ENCODE results near the gene SH3BP5. TPM values are rescaled to one million over a fixed set of nuclear protein-coding genes. Genes with fewer than 3 reads are reported as not detected.
A peak's percentile ranks its signal among the peaks of the same experiment; 100 is the strongest.

SH3BP5 gene
- total RNA-seq, 1 donor from 2014 or later, result 24.0 TPM

DNA sequence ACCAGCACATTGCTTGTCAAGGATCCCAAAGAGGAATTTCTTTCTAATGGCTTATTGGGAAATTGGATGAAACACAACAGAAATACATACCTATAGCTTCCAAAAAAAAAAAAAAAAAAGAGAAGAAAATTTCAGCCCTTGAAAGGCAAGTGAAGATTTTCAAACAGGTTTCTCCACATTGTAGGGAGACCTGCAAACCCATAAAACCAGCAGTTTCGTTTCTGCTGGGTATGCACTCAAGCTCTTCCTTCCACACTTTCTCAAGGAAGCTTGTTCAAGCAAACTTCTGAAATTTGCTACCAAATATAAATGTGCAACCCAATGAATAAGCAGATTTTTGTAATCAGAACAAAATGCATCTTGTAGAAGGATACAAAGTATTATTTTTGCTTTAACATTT lies 15.9 kb upstream of the SH3BP5 start:
- H3K4me3 ChIP-seq (ENCODE audit: low read length in 3 of 3), result no peak overlapping the region
- H3K9me3 ChIP-seq (ENCODE audit: control insufficient read depth in 3 of 3, low read length in 3 of 3), result peaks cover 0 to 5% (median 0%) of the 10 kb centered on the region in 3 donors
- H3K36me3 ChIP-seq (ENCODE audit: control insufficient read depth in 3 of 3, insufficient read depth in 3 of 3, low read length in 3 of 3), result no peaks in the 10 kb centered on the region
- H3K27ac ChIP-seq (ENCODE audit: low read depth, low read length), result no peak overlapping the region
- H3K9ac ChIP-seq (ENCODE audit: low read depth in 1 of 3, low read length in 3 of 3), result no peak overlapping the region
- peaks cover 13 to 18% (median 16%) of the 10 kb centered on the region in 3 donors for H3K4me1 ChIP-seq (ENCODE audit: control insufficient read depth in 3 of 3, insufficient read depth in 3 of 3, low read length in 3 of 3)
- H3K27me3 ChIP-seq (ENCODE audit: control insufficient read depth in 3 of 3, insufficient read depth in 3 of 3, low read length in 3 of 3), result no peaks in the 10 kb centered on the region

DNA sequence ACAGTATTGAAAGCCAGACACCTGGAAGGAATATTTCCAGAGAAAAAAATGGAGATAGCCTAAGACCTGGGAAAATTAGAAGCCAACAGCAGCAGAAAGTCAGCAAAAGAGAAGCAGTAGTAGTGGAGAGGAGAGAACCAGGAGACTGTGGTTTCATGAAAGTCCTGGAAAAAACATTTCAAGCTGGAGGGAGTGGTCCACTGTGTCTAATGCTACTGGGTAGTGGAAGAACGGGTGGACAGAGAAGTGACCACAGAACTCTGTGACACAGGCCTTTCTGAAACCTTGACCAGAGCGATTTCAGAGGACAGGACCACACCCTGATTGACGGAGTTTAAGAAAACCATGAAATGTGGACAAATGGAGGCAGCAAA lies 15.3 kb upstream of the SH3BP5 start:
- peaks cover 13 to 18% (median 16%) of the 10 kb centered on the region in 3 donors for H3K4me1 ChIP-seq (ENCODE audit: control insufficient read depth in 3 of 3, insufficient read depth in 3 of 3, low read length in 3 of 3)
- H3K27me3 ChIP-seq (ENCODE audit: control insufficient read depth in 3 of 3, insufficient read depth in 3 of 3, low read length in 3 of 3), result no peaks in the 10 kb centered on the region
- no peak overlapping the region for H3K4me3 ChIP-seq (ENCODE audit: low read length in 3 of 3)
- peaks cover 0 to 5% (median 0%) of the 10 kb centered on the region in 3 donors for H3K9me3 ChIP-seq (ENCODE audit: control insufficient read depth in 3 of 3, low read length in 3 of 3)
- H3K36me3 ChIP-seq (ENCODE audit: control insufficient read depth in 3 of 3, insufficient read depth in 3 of 3, low read length in 3 of 3), result no peaks in the 10 kb centered on the region
- no peak overlapping the region for H3K27ac ChIP-seq (ENCODE audit: low read depth, low read length)
- no peak overlapping the region for H3K9ac ChIP-seq (ENCODE audit: low read depth in 1 of 3, low read length in 3 of 3)

GRCh38 chr3:15347063-15347736 lies 14.8 kb upstream of the SH3BP5 start:
- Histone ChIP-seq H3K9me3 (ENCODE audit: control insufficient read depth in 3 of 3, low read length in 3 of 3) (peaks cover 0 to 5% (median 0%) of the 10 kb centered on the region in 3 donors), H3K4me3 (ENCODE audit: low read length in 3 of 3) (no peak overlapping the region), H3K4me1 (ENCODE audit: control insufficient read depth in 3 of 3, insufficient read depth in 3 of 3, low read length in 3 of 3) (peaks cover 13 to 18% (median 16%) of the 10 kb centered on the region in 3 donors), H3K27me3 (ENCODE audit: control insufficient read depth in 3 of 3, insufficient read depth in 3 of 3, low read length in 3 of 3) (no peaks in the 10 kb centered on the region), H3K36me3 (ENCODE audit: control insufficient read depth in 3 of 3, insufficient read depth in 3 of 3, low read length in 3 of 3) (no peaks in the 10 kb centered on the region), H3K9ac (ENCODE audit: low read depth in 1 of 3, low read length in 3 of 3) (no peak overlapping the region), H3K27ac (ENCODE audit: low read depth, low read length) (no peak overlapping the region)

GRCh38 chr3:15346516-15346915 lies 14.1 kb upstream of the SH3BP5 start:
- Histone ChIP-seq H3K9me3 (ENCODE audit: control insufficient read depth in 3 of 3, low read length in 3 of 3) (peaks cover 0 to 4% (median 0%) of the 10 kb centered on the region in 3 donors), H3K27me3 (ENCODE audit: control insufficient read depth in 3 of 3, insufficient read depth in 3 of 3, low read length in 3 of 3) (no peaks in the 10 kb centered on the region), H3K27ac (ENCODE audit: low read depth, low read length) (no peak overlapping the region), H3K4me1 (ENCODE audit: control insufficient read depth in 3 of 3, insufficient read depth in 3 of 3, low read length in 3 of 3) (peaks cover 13 to 18% (median 16%) of the 10 kb centered on the region in 3 donors), H3K4me3 (ENCODE audit: low read length in 3 of 3) (no peak overlapping the region), H3K9ac (ENCODE audit: low read depth in 1 of 3, low read length in 3 of 3) (no peak overlapping the region), H3K36me3 (ENCODE audit: control insufficient read depth in 3 of 3, insufficient read depth in 3 of 3, low read length in 3 of 3) (no peaks in the 10 kb centered on the region)

GRCh38 chr3:15345608-15346137 lies 13.3 kb upstream of the SH3BP5 start:
- Histone ChIP-seq H3K4me3 (ENCODE audit: low read length in 3 of 3) (no peak overlapping the region), H3K27me3 (ENCODE audit: control insufficient read depth in 3 of 3, insufficient read depth in 3 of 3, low read length in 3 of 3) (no peaks in the 10 kb centered on the region), H3K9ac (ENCODE audit: low read depth in 1 of 3, low read length in 3 of 3) (no peak overlapping the region), H3K36me3 (ENCODE audit: control insufficient read depth in 3 of 3, insufficient read depth in 3 of 3, low read length in 3 of 3) (no peaks in the 10 kb centered on the region), H3K27ac (ENCODE audit: low read depth, low read length) (peak overlapping the region; percentile 46), H3K4me1 (ENCODE audit: control insufficient read depth in 3 of 3, insufficient read depth in 3 of 3, low read length in 3 of 3) (peaks cover 13 to 18% (median 16%) of the 10 kb centered on the region in 3 donors), H3K9me3 (ENCODE audit: control insufficient read depth in 3 of 3, low read length in 3 of 3) (no peaks in the 10 kb centered on the region)

- H3K27ac ChIP-seq (ENCODE audit: low read depth, low read length), result peak overlapping the region; percentile 46
Measured at GRCh38 chr3:15345066-15345607, 12.8 kb upstream of the SH3BP5 start.

DNA sequence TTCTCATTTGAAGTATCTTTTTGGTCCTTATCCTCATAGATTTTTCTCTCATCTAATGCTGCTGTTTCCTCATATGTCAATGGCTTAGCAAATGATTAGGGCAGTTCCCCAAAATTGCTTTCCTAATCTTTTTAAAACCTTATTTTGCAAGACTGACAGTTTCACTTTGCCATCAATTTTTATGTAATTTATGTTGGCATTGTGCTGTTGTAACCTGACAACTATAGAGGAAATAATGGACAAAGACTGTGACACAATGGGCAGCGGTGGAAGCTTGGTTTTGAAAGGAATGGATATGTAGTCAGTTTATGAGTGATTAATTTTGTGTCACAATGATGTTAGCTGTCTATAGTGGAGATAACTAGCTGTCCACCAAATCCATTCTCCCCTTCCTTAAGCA lies 10.6 kb upstream of the SH3BP5 start:
- H3K36me3 ChIP-seq (ENCODE audit: control insufficient read depth in 3 of 3, insufficient read depth in 3 of 3, low read length in 3 of 3), result no peaks in the 10 kb centered on the region
- no peak overlapping the region for H3K4me3 ChIP-seq (ENCODE audit: low read length in 3 of 3)
- H3K27ac ChIP-seq (ENCODE audit: low read depth, low read length), result no peak overlapping the region
- H3K4me1 ChIP-seq (ENCODE audit: control insufficient read depth in 3 of 3, insufficient read depth in 3 of 3, low read length in 3 of 3), result peaks cover 13 to 18% (median 16%) of the 10 kb centered on the region in 3 donors
- no peaks in the 10 kb centered on the region for H3K9me3 ChIP-seq (ENCODE audit: control insufficient read depth in 3 of 3, low read length in 3 of 3)
- H3K27me3 ChIP-seq (ENCODE audit: control insufficient read depth in 3 of 3, insufficient read depth in 3 of 3, low read length in 3 of 3), result no peaks in the 10 kb centered on the region
- H3K9ac ChIP-seq (ENCODE audit: low read depth in 1 of 3, low read length in 3 of 3), result no peak overlapping the region

More at GRCh38 chr3:15345066-15345607, 12.8 kb upstream of the SH3BP5 start:
- Histone ChIP-seq H3K4me3 (ENCODE audit: low read length in 3 of 3) (peak overlapping the region in 1 of 3 donors; percentile 21), H3K9ac (ENCODE audit: low read depth in 1 of 3, low read length in 3 of 3) (no peak overlapping the region), H3K27me3 (ENCODE audit: control insufficient read depth in 3 of 3, insufficient read depth in 3 of 3, low read length in 3 of 3) (no peaks in the 10 kb centered on the region), H3K36me3 (ENCODE audit: control insufficient read depth in 3 of 3, insufficient read depth in 3 of 3, low read length in 3 of 3) (no peaks in the 10 kb centered on the region), H3K9me3 (ENCODE audit: control insufficient read depth in 3 of 3, low read length in 3 of 3) (no peaks in the 10 kb centered on the region), H3K4me1 (ENCODE audit: control insufficient read depth in 3 of 3, insufficient read depth in 3 of 3, low read length in 3 of 3) (peaks cover 13 to 18% (median 16%) of the 10 kb centered on the region in 3 donors)

- Histone ChIP-seq H3K27ac (ENCODE audit: low read depth, low read length) (no peak overlapping the region), H3K4me3 (ENCODE audit: low read length in 3 of 3) (no peak overlapping the region), H3K27me3 (ENCODE audit: control insufficient read depth in 3 of 3, insufficient read depth in 3 of 3, low read length in 3 of 3) (no peaks in the 10 kb centered on the region), H3K4me1 (ENCODE audit: control insufficient read depth in 3 of 3, insufficient read depth in 3 of 3, low read length in 3 of 3) (peaks cover 13 to 18% (median 16%) of the 10 kb centered on the region in 3 donors), H3K9me3 (ENCODE audit: control insufficient read depth in 3 of 3, low read length in 3 of 3) (no peaks in the 10 kb centered on the region), H3K36me3 (ENCODE audit: control insufficient read depth in 3 of 3, insufficient read depth in 3 of 3, low read length in 3 of 3) (no peaks in the 10 kb centered on the region), H3K9ac (ENCODE audit: low read depth in 1 of 3, low read length in 3 of 3) (no peak overlapping the region)
Measured at GRCh38 chr3:15342246-15342645, 9.9 kb upstream of the SH3BP5 start.

- H3K27me3 ChIP-seq (ENCODE audit: control insufficient read depth in 3 of 3, insufficient read depth in 3 of 3, low read length in 3 of 3), result no peaks in the 10 kb centered on the region
- no peaks in the 10 kb centered on the region for H3K9me3 ChIP-seq (ENCODE audit: control insufficient read depth in 3 of 3, low read length in 3 of 3)
- H3K27ac ChIP-seq (ENCODE audit: low read depth, low read length), result no peak overlapping the region
- no peak overlapping the region for H3K9ac ChIP-seq (ENCODE audit: low read depth in 1 of 3, low read length in 3 of 3)
- no peaks in the 10 kb centered on the region for H3K36me3 ChIP-seq (ENCODE audit: control insufficient read depth in 3 of 3, insufficient read depth in 3 of 3, low read length in 3 of 3)
- H3K4me3 ChIP-seq (ENCODE audit: low read length in 3 of 3), result no peak overlapping the region
- H3K4me1 ChIP-seq (ENCODE audit: control insufficient read depth in 3 of 3, insufficient read depth in 3 of 3, low read length in 3 of 3), result peaks cover 13 to 18% (median 16%) of the 10 kb centered on the region in 3 donors
Measured at GRCh38 chr3:15341030-15341726, 8.8 kb upstream of the SH3BP5 start.

GRCh38 chr3:15339786-15340215 lies 7.4 kb upstream of the SH3BP5 start:
- Histone ChIP-seq H3K27me3 (ENCODE audit: control insufficient read depth in 3 of 3, insufficient read depth in 3 of 3, low read length in 3 of 3) (no peaks in the 10 kb centered on the region), H3K9ac (ENCODE audit: low read depth in 1 of 3, low read length in 3 of 3) (no peak overlapping the region), H3K9me3 (ENCODE audit: control insufficient read depth in 3 of 3, low read length in 3 of 3) (no peaks in the 10 kb centered on the region), H3K4me1 (ENCODE audit: control insufficient read depth in 3 of 3, insufficient read depth in 3 of 3, low read length in 3 of 3) (peaks cover 3 to 7% (median 6%) of the 10 kb centered on the region in 3 donors), H3K36me3 (ENCODE audit: control insufficient read depth in 3 of 3, insufficient read depth in 3 of 3, low read length in 3 of 3) (no peaks in the 10 kb centered on the region), H3K27ac (ENCODE audit: low read depth, low read length) (no peak overlapping the region), H3K4me3 (ENCODE audit: low read length in 3 of 3) (no peak overlapping the region)

All from skeletal muscle tissue (tissue), 4 donors.